HG02870 (cell line): ENCODE results near the gene CELF4.
A peak's percentile ranks its signal among the peaks of the same experiment; 100 is the strongest.

Experiments
- ATAC-seq: cut with Tn5 transposase; IDR thresholded peaks from one replicate; pipeline ENCODE4 v1.9.1; 2021; ENCODE audit warnings: mild to moderate bottlenecking, moderate library complexity; ENCODE audit not compliant: unreplicated experiment

The CELF4 gene

DNA sequence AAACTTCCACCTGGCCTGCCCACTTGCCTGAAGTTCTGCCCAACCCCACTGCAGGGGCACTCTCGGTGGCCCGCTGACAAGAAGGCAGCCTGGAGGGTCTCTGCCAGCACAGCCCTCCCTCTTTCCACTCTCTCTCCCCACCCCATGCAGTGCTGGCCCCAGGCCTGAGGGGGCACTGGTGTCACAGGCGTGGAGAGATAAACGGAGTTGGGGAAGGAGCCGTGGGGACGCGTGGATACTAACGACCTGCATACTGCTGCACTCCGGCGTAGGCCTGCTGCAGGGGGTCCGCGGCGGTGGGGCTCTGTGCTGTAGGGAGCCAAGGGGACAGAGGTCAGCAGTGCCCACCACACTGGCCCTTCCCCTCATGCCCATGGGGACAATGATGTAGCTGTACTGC, 299.3 kb downstream of the CELF4 start:
- no peak for ATAC-seq

DNA sequence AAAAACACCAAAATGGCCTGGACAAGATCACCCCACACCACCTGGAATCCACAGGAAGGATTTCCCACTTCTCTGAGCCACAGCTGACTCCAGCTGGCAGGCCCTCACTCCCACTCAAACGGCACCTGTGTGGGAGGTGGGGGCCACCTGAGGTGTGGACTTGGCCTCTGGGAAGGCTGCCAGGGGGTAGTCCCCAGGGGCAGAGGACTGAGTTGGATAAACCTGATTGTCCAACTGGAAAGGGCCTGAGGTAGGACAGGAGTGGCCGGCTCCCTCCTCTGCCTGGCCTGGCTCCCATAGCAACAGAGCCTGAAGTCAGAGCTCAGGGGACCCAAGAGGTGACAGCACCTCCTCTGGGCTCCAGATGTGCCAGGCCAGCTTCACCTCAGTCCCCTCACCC, 300.2 kb downstream of the CELF4 start:
- ATAC-seq, result no peak

DNA sequence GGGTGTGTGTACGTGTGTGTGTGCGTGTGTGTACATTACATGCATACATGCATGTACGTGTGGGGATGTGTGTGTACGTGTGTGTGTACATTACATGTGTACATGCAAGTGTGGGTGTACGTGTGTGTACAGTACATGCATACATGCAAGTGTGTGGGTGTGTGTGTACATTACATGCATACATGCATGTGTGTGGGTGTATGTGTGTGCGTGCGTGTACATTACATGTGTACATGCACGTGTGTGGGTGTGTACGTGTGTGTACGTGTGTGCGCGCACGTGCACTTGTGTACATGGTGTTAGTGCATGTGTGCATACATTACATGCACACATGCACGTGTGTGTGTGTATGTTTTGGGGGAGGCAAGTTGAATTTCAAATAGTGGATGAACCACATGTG, 300.6 kb downstream of the CELF4 start:
- no peak for ATAC-seq

DNA sequence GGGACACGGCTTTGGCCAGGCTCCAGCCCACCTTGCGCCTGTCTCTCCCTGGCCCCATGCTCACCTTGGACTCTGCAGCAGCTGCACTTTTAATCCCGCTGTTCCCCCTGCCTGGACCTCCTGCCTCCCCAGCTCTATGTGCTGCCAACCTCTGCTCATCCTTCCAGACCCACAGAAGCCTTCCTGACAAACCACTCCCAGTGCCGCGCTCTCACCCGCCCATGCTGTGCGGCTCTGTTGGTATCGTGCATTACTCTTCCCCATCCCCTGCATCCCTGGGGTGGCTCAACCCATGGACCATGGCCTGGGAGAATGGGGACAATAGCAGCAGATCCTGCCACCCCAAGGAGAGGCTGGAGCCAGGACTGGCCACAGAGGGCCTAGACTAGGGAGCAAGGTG, 303.6 kb downstream of the CELF4 start:
- no peak for ATAC-seq

DNA sequence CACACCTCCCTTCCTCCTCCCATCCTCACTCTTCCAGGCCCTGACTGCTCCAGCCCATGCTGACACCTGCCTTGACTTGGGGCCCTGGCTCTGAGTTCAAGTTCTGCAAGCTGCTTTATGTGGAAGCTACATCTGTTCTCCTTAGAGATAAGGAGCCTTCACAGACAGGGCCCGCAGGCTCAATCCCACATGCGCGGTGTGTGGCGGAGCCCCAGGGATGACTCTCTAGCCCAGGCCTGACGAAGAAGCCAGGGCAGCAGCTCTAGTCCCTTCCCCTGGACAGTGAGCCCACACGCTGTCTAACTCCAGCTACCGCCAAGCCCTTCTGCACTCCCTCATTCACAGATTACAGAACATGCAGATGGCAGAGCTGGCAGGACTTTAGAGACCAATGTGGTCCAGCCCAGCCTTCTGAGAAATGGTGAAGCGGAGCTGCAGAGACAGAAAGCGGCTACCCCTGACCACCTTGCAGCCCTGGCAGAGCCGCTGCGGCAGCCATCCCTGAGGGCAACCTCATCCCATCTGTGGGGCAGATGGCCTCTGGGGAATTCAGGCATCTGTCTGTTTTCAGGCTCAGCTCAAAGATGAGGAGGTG, 304.3 kb downstream of the CELF4 start:
- ATAC-seq, result no peak

DNA sequence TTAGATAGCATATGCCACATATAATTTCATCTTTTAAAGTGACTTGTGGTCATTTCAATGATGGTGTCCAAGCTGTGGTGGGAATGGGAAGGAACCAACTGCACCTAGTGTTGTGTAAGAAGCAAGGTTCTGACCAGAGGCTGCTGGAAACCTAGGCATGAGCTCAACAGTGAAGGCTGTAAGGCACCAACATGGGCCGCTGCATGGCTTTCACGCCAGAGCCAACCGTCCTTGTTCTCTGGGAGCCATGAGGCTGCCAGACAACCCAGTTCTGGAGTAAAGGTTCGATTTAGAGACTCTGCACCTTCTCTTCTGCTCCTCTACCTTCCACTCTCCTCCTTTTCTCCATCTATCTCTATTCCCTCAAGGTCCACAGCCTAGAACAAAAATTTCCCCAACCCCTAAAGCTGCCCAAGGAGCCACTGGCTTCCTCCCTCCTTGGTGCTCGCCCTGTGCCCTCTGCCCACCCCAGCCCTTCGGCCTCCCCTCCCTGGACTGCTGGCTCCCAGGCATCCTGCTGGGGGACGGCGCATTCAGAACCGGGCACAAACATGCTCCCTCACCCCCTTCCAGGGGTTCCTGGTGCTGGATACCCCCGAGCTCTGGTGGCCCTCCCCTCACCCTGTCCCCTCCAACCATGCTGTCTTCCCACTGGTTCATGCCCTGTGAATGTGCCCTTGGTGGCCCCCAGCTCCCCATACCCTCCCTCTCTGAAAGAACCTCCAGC, 305.1 kb downstream of the CELF4 start:
- no peak for ATAC-seq

DNA sequence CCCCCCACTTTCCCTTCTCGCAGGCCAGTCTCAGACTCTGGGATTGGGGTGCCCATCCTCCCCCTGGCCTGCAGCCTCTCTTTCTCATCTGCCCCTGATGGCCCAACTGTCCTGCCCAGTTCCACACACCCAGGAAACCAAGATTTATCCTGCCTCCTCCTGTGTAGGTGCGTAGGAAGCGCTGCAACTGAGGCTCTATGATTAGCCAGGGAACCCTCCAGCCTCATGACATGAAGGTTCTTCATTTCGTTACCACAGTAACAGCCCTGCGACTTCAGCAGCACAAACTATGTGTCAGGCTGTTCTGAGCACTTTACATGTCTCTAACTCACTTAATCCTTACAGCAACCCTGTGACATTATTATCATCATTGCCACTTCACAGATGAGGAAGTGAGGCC, 305.9 kb downstream of the CELF4 start:
- ATAC-seq, result no peak

DNA sequence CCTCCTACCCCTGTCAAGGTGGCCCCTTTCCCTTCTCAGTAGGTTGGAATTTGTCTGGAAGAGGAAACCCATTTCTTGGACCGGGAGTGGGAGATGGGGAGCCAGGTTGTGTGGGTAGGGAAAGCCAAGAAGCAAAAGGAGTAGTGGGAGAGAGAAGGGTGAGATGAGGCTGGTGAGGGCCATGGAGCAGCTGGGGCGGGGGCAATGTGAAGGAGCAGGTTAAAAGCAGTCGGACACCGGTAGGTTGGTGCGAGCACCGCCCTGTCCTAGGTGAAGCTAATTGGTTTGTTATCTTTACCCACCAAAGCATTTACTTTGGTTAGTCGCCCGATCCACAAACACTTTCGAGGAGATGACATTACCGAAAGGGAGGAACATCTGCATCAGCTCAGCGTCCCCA, 306.8 kb downstream of the CELF4 start:
- ATAC-seq, result no peak

DNA sequence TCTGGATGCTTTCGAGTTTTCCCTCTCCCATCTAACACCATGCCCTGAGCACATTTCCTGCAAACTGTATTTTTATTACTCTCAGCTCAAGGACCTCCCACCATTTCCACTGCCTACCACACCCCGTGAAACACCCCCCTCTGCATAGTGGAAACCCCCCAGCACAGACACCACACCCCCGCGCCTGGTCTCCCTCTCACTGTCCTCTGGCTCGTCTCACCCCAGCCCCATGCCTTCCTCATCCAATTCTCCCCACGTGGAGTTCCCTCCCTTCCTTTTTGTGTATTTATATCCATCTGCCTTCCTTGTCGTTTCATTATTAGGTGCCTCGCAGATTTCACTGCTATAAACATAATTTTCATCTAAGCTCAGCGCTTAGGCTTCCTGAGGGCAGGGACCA, 307.5 kb downstream of the CELF4 start:
- ATAC-seq, result no peak

DNA sequence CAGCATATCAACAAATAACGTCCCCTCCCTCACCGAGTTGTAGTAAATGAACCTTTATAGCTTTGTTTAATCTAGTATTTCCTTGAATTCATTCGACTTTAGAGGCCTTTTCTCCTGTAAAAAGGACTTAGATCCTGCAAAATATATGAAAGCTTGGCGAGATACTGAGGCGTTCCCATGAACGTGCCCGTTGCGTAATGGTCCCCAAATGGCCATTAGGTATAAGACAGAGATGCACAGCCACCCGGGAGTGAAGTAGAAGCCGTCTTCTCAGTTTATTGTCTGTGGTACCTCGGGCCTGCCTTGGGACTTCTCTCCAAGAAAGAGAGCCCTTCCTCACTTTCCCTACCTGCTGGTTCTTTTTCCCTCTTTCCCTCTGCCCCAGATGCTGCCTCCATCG, 310.6 kb downstream of the CELF4 start:
- no peak for ATAC-seq

DNA sequence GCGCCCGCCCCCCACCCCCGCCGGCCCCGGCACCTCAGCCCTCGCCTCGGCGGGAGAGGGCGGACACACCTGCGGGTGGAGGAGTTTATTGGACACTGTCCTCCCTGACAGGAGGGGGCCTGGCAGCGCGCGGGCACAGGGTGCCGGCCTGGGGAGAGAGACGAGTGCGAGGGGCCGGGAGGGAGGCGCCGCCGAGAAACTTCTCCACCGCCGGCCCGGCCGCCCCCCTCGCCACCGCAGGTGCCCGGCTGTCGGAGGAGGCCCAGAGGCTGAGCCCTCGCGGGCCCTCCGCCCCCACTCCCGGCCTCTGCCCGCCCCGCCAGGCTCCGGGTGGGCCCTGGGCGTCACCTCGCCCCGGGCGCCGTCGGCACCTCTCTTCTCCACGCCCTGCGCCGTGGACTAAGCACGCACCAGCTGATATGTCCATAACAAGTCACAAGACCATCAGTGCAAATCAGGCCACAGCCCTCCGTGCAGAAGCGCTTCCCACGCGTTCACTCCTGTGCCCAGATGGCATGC, 311.3 kb downstream of the CELF4 start:
- peak; percentile 11 for ATAC-seq

DNA sequence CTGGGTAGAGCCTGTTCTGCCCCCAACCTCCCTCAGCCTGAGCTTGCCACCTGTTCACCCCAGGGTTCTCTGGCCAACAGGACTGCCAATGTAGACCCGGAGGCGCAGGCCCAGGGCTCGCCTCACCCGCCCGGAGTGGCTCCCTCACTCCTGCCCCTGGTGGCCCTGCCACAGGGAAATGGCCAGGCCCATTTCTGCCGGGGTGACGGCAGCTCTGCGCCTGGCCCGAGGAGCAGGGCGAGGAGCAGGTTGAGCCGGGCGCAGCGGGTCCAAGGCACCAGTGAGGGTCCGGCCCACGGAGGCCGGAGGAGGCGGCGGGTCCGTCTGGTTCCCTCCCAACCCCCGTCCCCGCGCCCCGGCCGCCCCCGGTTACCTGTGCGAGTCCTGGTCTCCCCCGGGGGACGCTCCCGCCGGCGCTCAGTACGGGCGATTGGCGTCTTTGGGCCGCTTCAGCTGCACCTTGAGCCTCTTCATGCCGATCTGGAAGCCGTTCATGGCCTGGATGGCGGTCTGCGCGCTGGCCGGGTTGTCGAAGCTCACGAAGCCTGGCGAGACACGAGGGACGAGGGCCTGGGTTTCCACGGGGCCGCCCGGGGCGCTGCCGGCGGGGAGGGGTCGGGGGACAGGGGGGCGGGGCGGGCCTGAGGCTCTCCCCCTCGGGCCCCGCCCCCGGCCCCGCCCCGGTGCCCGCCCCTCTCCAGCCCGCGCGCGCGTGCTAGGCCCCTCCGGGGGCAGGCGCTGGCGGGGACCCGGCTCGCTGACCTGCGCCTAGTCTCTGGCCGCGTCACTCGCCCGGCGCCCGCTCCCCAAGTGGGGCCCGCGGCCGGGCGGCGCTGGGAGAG, 312.0 kb downstream of the CELF4 start:
- peak; percentile 34 for ATAC-seq

DNA sequence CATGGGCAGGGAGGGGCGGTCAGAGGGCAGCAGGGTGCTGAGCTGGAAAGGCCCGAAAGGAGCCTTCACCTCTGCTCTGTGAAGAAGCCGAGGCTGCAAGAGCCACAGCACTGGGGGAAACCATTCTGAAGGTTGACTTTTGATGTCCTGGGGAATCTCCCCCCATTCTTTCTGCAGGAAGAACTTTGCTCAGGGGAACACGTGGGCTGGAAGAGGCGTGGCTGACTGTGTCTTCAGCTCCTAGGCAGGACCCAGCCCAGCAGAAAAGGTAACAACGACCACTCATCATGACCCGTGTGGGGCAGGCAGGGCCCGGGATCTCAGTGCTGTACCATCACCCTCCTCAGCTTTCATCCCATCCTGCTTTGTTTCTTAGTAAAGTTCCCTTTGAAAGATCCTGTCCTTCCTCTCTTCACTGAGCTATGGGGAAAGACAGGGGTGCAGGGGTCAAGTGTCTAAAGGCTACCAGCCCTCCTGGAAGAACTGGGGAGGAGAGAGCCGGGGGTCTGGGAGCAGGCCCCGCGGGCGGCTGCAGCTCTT, 312.7 kb downstream of the CELF4 start:
- ATAC-seq, result no peak

DNA sequence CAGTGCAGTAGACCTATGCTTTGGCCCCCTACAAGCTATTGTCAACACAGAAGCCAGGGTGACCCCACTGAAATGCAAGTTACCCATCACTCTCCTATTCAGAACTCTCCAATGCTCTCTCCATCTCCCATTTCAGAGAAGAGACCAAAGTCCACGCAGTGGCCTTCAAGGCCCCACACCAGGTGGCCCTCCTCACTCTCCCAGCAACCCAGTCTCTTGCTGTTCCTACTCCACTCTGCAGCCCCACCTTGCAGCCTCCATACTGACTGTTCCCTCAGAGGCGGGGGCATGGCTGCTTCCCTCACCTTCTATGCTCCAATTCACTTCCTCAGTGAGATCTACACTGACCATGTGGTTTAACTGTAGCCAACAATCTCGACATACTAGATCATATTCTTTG, 313.3 kb downstream of the CELF4 start:
- ATAC-seq, result no peak

DNA sequence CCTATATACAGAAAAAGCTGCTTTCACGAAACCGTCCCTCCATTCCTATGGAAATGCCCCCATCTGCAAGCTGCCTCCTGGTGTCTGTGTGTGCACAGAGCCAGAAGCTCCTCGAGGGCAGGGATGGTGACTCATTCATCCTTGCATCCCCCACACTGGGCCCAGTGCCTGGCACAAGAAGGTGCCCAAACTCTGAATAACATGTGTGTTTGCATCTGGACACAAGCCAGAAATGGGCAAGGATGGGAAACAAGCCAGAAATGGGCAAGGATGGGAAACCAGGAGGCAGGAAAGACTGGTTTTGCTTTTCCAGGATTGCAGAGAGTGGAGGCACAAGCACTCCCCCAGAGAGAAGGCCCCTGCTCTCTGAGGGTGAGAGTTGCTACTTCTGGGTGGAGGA, 313.9 kb downstream of the CELF4 start:
- ATAC-seq, result no peak

DNA sequence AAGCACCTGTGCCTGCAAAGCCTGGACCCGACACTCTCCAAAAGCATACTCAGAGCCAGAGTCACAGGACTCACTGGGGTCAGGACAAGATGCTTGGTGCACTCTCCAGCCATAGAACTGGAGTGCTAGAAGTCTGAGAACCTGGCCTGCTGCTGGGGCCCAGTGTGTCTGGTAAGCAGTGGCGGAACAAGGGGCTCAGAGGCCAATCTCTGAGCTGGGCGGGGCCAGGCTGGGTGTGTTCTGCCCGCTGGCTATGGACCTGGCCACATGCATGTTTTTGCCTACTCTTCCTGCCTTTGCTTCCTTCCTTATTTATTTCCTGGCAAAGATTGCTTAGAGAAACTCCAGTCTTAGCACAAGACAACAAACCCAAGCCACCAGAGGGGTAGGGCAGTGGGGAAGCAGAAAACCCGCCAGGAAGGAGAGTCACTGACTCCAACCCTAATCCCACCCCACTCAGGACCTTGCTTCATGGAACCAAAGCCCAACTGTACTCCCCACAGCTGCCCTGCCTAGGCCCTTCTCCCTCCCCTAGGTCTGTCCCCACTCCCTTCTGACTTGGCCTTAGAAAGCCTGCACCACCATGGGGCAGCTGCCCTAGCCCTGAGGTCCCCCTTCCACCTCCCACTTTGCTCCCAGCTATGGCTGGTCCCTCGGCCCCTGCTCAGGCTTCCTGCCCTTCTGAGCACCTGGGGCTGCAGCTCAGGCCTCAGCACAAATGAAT, 315.5 kb downstream of the CELF4 start:
- ATAC-seq, result no peak

DNA sequence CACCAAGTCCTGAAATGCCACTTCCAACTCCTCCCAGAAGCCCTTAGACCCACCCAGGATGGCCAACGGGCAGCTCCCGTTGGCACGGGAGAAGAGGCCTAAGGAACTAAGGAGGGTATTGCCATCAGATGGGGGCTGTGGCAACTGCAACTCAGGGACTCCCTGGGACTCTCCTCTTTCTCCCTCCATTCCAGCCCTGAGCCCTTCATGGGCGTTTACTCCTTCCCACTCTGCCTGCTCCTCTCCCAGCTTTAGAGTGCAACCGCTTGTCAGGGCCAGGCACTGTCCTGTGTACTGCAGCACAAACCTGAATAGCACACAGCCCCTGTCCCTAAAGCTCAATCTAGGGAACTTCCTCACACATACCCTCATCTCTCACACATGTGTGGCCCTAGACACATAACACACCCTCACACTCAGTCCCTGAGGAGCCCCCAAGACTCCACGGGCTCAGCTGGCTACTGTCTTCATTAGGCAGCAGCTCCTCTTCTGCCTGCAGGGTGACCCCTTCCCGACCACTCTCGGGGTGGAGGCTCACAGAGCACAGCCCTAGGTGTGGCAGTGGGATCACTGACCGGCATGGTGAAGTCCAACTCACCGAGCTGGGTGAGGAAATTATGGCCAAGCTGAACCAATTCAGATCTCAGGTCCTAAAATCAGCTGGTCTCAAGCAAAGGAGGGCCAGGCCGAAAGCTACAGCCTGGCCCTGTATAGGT, 316.3 kb downstream of the CELF4 start:
- no peak for ATAC-seq

DNA sequence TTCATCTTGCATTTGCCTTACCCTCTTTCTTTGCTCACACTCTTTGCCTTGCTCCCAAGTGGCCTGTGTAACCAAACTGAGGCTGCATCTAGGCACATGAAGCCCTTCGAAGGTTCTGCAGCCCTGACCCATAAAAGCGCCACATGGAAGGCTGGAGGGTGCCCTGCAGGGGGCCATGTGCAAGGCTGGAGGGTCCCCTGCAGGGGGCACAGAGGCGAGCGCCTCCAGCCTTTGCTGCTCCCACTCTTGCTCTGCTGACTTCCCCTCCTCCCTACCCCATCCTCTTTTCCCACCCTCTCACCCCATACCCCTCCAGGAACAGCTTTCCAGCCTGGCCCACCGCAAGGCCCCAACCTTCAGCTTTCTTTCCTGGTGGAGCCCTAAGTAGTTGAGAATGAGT, 317.3 kb downstream of the CELF4 start:
- no peak for ATAC-seq

DNA sequence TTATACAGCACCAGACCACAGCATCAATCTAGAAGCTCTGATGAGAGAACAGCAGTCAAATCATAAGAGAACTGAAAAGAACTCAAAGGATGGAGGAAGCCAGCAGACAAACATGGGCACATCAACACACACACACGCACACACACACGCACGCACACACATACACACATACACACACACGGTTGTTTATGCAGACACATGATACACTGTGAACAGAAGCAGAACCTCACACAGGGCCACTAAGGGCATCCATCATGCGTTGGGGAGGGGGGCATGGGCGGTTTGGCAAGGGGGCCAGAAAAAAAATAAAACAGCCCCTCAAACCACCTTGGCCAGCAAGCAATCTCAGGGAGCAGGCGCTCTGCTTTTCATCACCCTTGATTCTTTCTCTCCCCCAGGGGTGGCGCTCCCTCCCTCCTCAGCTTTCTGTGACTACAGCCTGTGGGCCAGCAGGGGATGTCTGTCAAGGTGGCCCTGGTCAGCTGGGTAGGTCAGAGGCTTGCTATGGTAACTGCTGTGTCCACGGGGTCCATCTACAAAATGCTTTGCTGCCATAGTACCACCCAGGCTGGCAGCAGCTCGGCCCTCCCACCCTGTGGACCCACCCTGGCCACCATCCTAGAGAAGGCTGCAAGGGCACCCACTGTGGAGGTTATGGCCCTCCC, 318.0 kb downstream of the CELF4 start:
- no peak for ATAC-seq
